Ureter (tissue), 1 donor: ENCODE measurements around the gene STIM2. TPM values are rescaled to one million over a fixed set of nuclear protein-coding genes. Genes with fewer than 3 reads are reported as not detected.
"Not testable (repeated sequence)": the region's sequence is repeated elsewhere in the genome, so short reads cannot be mapped to it uniquely, and the experiment has no call there.

Experiments
- DNase-seq: peaks from one replicate; pipeline ENCODE4 v3.0.0-alpha.2; 2020; ENCODE audit warnings: low spot score
- total RNA-seq: library from RNA; stranded (reverse); gene quantifications from one replicate; pipeline ENCODE4 v1.2.4, GENCODE V29; 2023
- donor health status: DM: yes; HTN: yes; CAD: no.

The STIM2 gene
- total RNA-seq, 1 donor from 2014 or later = 31.2 TPM

- DNase-seq = no peak
These were observed 92.7 kb downstream of the STIM2 start for GRCh38 chr4:26953366-26953765.

DNA sequence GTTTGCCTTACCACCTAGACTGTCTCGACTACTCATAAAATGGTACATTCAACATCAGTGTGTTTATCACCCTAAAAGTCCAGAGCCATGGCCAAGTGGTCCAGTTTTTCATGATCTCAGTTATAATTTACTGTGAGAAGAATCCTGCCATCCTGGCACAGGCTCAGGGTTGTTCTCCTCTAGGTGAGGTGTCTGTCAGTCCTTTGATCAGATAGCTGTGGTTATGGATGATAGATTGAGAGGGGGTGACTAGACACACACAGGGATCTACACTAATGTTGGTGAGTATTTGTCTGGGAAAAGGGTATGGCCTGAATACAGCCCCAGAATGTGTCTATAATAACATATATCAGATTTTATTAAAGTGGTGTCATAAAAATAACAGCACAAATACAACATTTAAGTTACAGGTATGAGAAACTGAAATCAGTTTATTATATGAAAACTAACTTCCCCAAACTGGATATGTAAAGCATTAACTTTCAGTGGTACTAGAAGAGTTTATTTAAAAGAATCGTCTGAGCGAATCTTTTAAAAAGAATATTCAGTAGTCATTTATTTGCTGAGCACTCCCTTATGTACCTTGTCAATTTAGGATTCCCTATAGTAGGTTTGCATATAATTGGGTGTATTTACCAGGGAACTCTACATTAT lies 93.3 kb downstream of the STIM2 start:
- DNase-seq = no peak

DNA sequence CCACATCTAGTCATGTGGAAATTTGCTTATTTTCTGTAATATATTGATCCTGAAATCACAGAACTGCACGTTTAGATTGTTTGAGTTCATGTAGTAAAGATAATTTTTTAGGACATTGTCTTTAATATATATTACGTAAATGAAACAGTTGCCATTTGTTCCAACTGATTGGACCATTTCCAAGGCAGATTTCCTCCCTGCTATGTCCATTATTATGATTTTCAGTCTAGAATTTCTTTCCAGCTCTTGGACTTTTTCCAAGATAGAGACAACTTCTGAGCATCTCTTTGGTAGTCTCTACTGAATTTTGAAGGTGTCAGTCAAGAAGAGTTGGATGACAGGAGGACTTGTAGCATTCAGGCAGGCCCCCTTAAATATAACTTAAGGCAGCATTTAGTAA lies 94.6 kb downstream of the STIM2 start:
- no peak for DNase-seq

DNA sequence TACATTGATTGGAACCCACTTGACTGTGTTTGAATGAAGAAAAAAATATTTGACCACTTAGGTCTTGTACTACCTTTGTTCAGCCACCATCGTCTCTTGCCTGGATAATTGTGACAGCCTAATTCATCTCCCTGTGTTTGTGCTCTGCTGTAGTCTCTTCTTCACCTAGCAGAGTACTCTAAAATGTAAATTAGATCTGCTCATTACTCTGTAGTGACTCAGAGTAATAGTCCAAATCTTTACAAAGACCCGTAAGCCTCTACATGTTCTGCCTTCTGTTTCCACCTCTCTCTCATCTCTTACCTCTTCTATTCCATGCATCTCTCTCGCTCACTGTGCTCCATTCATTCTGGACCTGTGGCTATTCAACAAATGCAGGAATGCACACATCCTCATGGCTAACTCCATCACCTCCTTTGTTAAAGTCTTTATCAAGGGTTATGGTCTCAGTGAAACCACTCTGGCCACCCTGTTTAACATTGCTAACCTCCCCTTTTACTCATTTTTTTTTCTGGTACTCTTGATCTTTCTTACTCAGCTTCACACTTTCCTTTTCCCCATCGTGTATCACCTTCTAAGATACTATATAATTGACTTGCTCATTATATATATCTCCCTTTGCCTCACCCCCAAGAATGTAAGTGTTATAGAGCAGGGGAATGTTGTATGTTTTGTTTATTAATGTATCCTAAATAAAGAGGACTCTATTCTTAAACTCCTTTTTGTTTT lies 98.4 kb downstream of the STIM2 start:
- DNase-seq = no peak

DNA sequence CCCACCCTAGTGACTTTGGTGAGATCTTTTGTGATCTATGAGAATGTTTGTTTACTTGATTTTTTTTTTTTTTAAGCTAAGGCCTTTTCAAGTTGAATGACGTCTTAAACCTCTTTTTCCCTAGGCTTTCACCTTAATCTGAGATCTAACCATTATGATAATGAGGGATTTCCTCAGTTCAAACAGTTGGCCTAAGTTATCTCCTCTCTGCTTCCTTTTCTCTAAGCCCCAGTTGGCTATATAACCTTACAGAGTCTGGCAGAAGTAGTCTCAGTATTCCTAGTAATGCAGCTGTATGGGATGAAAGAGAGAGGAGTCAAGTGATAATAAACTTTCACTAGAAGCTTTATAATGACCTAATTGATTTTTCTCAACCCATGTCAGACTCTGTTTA lies 99.0 kb downstream of the STIM2 start:
- no peak for DNase-seq

DNA sequence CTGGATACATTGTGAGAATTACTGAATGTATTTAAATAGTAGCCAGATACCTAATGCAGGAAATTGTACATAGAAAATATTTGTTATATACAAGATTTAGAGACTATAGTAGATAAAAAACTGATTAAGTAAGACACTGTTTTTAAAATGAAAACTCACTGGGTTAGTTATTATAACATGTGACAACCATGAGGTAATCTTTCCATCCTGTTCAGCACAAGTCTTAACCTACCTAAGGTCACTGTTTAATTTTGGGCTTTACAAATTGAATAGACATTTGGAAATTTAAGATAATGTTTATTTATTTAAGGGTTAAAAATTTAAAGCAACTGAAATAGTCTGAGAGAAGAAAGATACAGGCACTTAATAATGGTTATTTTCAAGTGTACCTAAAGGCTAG lies 102.1 kb downstream of the STIM2 start:
- DNase-seq = no peak

- no peak for DNase-seq
These were observed 103.9 kb downstream of the STIM2 start for GRCh38 chr4:26964512-26964911.

- no peak for DNase-seq
These were observed 104.4 kb downstream of the STIM2 start for GRCh38 chr4:26964994-26965393.

DNA sequence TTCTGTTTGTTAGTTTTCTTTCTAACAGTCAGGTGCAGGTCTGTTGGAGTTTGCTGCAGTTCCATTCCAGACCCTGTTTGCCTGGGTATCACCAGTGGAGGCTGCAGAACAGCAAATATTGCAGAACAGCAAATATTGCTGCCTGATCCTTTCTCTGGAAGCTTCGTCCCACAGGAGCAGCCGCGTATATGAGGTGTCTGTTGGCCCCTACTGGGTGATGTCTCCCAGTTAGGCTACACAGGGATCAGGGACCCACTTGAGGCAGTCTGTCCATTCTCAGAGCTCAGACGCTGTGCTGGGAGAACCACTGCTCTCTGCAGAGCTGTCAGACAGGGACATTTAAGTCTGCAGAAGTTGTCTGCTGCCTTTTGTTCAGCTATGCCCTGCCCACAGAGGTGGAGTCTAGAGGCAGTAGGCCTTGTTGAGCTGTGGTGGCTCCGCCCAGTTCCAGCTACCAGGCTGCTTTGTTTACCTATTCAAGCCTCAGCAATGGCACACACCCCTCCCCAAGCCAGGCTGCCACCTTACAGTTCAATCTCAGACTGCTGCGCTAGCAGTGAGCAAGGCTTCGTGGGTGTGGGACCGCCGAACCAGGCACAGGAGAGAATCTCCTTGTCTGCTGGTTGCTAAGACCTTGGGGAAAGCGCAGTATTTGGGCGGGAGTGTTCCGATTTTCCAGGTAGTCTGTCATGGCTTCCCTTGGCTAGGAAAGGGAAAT lies 115.0 kb downstream of the STIM2 start:
- DNase-seq = not testable (repeated sequence)

GRCh38 chr4:26978387-26979053 lies 117.9 kb downstream of the STIM2 start:
- no peak for DNase-seq

GRCh38 chr4:26984896-26985295 lies 124.3 kb downstream of the STIM2 start:
- DNase-seq = no peak

DNA sequence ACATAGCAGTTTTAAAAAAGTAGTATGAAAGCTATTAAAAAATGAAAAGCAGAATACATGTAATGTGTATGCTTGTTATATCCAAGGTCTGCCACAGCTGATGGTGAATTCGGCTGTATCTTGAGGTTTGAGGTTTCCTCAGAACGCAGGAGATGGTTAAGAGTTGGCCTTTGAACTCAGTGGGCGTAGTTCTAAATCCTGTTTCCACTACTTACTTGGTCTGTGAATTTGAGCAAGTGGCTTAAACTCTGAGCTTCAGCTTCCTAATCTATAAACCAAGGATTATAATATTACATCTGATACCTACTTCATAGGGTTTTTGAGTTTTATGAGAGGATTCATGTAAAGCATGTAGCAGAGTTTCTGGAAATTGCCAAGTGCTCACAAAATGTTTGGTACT lies 125.2 kb downstream of the STIM2 start:
- DNase-seq = no peak

GRCh38 chr4:26987191-26987590 lies 126.5 kb downstream of the STIM2 start:
- DNase-seq = no peak

DNA sequence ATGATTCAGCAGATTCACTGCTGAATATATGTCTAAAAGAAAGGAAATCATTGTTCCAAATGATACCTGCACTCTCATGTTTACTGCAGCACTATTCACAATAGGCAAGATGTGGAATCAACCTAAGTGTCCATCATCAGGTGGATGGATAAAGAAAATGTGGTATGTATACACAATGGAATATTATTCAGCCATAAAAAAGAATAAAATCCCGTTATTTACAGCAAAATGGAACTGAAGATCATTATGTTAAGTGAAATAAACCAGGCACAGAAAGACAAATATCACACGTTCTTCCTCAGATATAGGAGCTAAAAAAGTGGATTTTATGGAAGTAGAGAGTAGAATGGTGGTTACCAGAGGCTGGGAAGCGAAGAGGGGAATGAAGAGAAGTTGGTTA lies 130.4 kb downstream of the STIM2 start:
- no peak for DNase-seq

DNA sequence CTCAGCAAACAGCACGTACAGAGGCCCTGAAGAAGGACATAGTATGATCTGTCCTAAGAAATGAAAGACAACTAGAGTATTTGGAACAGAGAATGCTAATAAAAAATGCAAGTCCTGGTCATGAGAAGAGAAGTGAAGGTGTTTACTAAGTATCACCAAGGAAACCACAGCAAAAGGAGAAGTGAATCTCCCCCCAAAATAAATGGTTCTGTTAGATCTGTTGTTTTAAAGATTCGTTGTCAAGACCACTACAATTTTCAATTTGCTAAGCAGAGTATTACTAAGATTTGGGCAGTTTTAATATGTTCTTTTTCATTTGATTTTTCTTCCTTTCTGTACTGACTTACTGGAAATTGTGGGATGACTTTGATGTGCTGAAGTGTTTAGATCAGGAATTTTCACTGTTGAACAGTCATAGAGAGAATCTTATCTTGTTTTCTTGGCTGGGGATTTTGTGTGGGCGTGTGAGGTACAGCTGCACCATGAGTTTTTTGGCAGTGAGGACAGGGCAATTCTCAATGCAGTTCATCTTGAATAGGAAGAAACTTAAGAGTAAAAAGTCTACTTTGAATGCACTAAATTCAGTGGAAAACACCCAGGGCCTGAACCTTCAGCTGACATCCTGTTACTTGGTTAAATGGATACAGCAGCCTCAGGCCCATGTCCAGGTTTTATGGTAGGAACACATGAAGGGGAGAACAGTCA lies 132.2 kb downstream of the STIM2 start:
- DNase-seq = no peak

DNA sequence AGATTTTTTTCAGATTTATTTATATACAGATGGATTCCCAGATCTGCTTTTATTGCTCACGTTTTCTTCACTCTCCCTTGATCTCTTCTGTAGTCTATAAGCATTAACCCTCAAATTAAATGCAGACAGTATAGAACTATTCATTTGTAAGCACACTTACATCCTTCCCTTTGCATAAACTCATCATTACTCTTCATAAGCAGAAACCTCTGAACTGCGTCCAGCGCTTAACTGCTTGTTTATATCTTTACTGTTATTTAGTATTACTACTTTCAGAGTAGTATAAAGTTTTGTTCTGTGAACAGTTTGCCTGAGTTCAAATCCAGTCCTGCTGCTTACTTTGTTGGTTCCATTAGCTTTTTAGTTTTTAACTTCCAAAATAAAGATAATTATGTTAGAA lies 132.9 kb downstream of the STIM2 start:
- DNase-seq = no peak

GRCh38 chr4:26993967-26994366 lies 133.3 kb downstream of the STIM2 start:
- DNase-seq = no peak

- no peak for DNase-seq
These were observed 134.7 kb downstream of the STIM2 start for GRCh38 chr4:26995316-26995715.

- no peak for DNase-seq
These were observed 136.1 kb downstream of the STIM2 start for GRCh38 chr4:26996745-26997144.

GRCh38 chr4:26999689-27000088 lies 139.0 kb downstream of the STIM2 start:
- DNase-seq = no peak

GRCh38 chr4:27000122-27000521 lies 139.5 kb downstream of the STIM2 start:
- DNase-seq = no peak

DNA sequence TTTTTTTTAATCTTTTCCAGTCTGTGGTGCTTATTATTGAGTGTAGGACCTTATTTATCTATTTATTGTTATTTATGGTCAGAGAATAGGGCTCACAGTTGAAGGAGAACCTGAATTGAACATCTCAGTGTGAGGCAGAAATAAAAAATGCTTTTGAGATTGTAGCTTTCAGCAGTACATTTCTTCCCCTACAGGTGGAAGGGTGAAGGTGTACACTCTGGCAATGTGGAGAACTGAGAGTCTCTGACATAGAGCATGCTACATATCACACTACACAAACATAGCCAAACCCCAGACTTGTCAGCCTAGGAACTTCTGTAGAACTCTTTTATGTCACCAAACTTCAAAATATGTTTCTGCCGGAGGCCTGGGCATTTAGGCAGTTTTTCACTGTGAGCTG lies 140.2 kb downstream of the STIM2 start:
- DNase-seq = no peak
